ENCODE data around the gene ADORA1.

ADORA1 gene

DNA sequence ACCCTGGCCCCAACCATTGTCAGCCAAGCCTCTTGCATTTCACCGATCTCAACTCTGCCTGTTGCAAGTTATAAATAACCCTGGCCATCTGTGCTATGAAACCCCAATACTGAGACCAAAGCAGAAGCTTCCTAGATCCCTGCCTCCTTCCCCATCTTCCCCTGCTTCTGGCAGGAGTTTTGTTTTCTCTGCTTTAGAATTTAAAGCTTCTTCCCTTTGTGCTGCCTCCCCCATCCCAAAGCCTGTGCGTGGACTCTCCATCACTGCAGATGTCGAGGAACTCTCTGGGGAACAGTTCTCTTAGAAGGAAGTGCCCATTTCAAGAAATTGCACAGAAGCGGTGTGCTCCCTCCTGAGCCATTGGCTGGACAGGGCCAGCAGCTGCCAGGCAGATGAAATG is 24.3 kb upstream of the ADORA1 start:
- TF ChIP-seq GABPA (IDR thresholded peaks at IDR 0.05; ENCODE audit: low read depth): no peak
- DNase-seq (ENCODE audit: low read depth in 1 of 2, low spot score in 1 of 2): no peak
- H3K27me3 ChIP-seq (ENCODE audit: insufficient read depth, poor library complexity, severe bottlenecking): no peaks in the 10 kb centered on the region
- no peak overlapping the region for H3K4me3 ChIP-seq (replicated peaks; ENCODE audit: insufficient read depth, low read length)
- no peak overlapping the region for H3K27ac ChIP-seq (replicated peaks)

DNA sequence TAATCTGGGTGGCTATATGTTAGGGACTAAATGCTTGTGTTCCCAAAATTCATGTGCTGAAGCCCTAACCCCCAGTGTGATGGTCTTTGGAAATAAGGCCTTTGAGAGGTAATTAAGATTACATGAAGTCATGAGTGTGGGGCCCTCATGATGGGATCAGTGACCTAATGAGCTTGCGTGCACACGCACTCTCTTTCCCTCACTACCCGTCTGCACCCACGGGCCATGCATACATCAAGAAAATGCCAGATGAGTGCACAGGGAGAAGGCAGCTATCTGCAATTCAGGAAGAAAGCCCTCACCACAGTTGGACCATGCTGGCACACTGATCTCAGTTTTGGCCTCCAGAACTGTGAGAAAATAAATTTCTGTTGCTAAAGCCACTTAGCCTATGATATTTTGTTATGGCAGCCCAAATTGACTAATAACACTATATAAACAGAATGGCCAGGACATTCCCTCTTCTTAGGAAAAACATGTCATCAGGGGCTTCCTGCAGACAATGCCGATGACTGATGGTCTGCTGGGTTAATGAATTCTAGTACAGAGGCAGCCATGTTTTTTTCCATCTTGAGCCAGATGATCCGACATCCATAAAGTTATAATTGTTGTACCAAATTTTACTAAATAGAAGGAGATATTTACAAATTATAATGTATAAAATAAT is 23.6 kb upstream of the ADORA1 start:
- TF ChIP-seq POLR2AphosphoS5 (IDR thresholded peaks at IDR 0.05; ENCODE audit: low read depth): no peak
- no peak for TF ChIP-seq GABPA (IDR thresholded peaks at IDR 0.05; ENCODE audit: low read depth)
- TF ChIP-seq, protein P1, sequence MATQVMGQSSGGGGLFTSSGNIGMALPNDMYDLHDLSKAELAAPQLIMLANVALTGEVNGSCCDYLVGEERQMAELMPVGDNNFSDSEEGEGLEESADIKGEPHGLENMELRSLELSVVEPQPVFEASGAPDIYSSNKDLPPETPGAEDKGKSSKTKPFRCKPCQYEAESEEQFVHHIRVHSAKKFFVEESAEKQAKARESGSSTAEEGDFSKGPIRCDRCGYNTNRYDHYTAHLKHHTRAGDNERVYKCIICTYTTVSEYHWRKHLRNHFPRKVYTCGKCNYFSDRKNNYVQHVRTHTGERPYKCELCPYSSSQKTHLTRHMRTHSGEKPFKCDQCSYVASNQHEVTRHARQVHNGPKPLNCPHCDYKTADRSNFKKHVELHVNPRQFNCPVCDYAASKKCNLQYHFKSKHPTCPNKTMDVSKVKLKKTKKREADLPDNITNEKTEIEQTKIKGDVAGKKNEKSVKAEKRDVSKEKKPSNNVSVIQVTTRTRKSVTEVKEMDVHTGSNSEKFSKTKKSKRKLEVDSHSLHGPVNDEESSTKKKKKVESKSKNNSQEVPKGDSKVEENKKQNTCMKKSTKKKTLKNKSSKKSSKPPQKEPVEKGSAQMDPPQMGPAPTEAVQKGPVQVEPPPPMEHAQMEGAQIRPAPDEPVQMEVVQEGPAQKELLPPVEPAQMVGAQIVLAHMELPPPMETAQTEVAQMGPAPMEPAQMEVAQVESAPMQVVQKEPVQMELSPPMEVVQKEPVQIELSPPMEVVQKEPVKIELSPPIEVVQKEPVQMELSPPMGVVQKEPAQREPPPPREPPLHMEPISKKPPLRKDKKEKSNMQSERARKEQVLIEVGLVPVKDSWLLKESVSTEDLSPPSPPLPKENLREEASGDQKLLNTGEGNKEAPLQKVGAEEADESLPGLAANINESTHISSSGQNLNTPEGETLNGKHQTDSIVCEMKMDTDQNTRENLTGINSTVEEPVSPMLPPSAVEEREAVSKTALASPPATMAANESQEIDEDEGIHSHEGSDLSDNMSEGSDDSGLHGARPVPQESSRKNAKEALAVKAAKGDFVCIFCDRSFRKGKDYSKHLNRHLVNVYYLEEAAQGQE (IDR thresholded peaks at IDR 0.05; ENCODE audit: insufficient replicate concordance, low read depth): no peak
- DNase-seq (ENCODE audit: low read depth in 1 of 2, low spot score in 1 of 2): no peak
- Histone ChIP-seq H3K27ac (replicated peaks) (no peak overlapping the region), H3K27me3 (ENCODE audit: insufficient read depth, poor library complexity, severe bottlenecking) (no peaks in the 10 kb centered on the region), H3K4me3 (replicated peaks; ENCODE audit: insufficient read depth, low read length) (no peak overlapping the region)

DNA sequence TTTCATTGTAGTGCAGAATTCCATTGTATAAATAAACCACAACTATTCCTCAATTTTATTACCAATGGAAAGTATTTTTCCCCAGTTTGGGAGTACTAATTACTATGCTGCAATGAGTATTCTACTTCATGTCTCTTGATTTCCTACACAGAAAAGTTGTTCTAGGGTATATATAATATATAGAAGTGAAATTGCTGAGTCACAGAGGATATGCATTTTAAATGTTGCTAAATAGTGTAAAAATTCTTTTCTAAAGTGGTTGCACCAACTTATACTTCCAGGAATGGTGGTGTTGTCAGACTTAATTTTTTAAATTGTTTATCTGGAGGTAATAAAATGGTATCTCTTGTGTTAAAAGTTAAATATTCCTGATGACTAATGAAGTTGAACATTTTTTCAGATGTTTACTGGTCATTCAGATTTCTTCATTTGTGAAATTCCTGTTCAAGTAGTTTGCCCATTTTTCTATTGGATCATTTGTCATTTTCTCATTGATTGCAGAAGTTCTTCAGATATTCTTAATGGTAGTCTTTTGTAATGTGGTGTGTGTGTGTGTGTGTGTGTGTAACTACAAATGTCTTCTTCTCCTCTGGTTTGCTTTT is 22.6 kb upstream of the ADORA1 start:
- Histone ChIP-seq H3K4me3 (replicated peaks; ENCODE audit: insufficient read depth, low read length) (no peak overlapping the region), H3K27ac (replicated peaks) (no peak overlapping the region), H3K27me3 (ENCODE audit: insufficient read depth, poor library complexity, severe bottlenecking) (no peaks in the 10 kb centered on the region)
- no peak for TF ChIP-seq POLR2AphosphoS5 (IDR thresholded peaks at IDR 0.05; ENCODE audit: low read depth)
- no peak for DNase-seq (ENCODE audit: low read depth in 1 of 2, low spot score in 1 of 2)

DNA sequence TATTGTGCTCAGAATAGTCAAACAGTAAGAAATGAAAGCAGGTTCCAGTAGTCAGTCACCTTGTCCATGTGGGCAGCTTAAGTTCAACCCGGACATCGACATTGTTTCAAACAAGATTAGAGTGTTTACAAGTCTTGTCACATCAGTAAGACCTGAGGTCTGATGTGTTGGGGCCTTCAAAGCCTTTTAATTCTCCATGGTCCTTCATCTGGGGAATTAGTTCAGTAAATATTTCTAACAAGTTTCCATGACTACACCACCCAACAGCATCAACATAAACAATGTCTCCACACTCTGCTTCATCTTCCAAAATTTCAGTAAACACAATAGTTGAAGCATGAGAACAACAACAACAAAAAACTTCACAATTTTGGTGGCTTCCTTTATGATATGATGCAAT is 15.1 kb upstream of the ADORA1 start:
- no peak overlapping the region for H3K4me3 ChIP-seq (replicated peaks; ENCODE audit: insufficient read depth, low read length)
- peaks cover 2% of the 10 kb centered on the region for H3K27me3 ChIP-seq (ENCODE audit: insufficient read depth, poor library complexity, severe bottlenecking)
- no peak for DNase-seq (ENCODE audit: low read depth in 1 of 2, low spot score in 1 of 2)
- no peak overlapping the region for H3K27ac ChIP-seq (replicated peaks)
- TF ChIP-seq GABPA (IDR thresholded peaks at IDR 0.05; ENCODE audit: low read depth) (no peak), POLR2AphosphoS5 (IDR thresholded peaks at IDR 0.05; ENCODE audit: low read depth) (no peak), SPI1 (IDR thresholded peaks at IDR 0.05; ENCODE audit: borderline replicate concordance, low read depth) (no peak)
- TF ChIP-seq, protein P2, sequence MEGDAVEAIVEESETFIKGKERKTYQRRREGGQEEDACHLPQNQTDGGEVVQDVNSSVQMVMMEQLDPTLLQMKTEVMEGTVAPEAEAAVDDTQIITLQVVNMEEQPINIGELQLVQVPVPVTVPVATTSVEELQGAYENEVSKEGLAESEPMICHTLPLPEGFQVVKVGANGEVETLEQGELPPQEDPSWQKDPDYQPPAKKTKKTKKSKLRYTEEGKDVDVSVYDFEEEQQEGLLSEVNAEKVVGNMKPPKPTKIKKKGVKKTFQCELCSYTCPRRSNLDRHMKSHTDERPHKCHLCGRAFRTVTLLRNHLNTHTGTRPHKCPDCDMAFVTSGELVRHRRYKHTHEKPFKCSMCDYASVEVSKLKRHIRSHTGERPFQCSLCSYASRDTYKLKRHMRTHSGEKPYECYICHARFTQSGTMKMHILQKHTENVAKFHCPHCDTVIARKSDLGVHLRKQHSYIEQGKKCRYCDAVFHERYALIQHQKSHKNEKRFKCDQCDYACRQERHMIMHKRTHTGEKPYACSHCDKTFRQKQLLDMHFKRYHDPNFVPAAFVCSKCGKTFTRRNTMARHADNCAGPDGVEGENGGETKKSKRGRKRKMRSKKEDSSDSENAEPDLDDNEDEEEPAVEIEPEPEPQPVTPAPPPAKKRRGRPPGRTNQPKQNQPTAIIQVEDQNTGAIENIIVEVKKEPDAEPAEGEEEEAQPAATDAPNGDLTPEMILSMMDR (IDR thresholded peaks at IDR 0.05; ENCODE audit: insufficient read depth, low read length): no peak
- TF ChIP-seq, protein P1 (IDR thresholded peaks at IDR 0.05; ENCODE audit: insufficient replicate concordance, low read depth): no peak

DNA sequence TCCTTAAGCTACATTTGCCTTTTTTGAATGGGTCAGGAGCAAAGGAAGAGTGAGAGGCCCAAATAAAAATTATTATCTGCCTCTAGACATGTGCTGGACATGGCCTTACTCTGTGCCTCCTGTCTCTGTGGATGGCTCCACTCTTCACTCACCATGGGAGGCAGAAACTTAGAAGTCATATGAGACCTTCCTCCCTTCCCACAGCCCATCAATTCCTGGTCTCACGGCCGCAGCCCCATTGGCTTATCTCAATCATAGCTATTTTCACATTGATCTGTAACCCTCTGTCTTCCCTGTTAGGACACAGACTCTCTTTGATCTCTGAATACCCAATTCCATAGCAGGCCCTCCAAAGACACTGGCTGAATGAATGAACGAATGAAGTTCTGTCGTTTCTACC is 14.2 kb upstream of the ADORA1 start:
- H3K4me3 ChIP-seq (replicated peaks; ENCODE audit: insufficient read depth, low read length): no peak overlapping the region
- no peak overlapping the region for H3K27ac ChIP-seq (replicated peaks)
- peaks cover 4% of the 10 kb centered on the region for H3K27me3 ChIP-seq (ENCODE audit: insufficient read depth, poor library complexity, severe bottlenecking)
- TF ChIP-seq, protein P1 (IDR thresholded peaks at IDR 0.05; ENCODE audit: insufficient replicate concordance, low read depth): no peak
- TF ChIP-seq, protein P2 (IDR thresholded peaks at IDR 0.05; ENCODE audit: insufficient read depth, low read length): no peak
- TF ChIP-seq SPI1 (IDR thresholded peaks at IDR 0.05; ENCODE audit: borderline replicate concordance, low read depth) (no peak), POLR2AphosphoS5 (IDR thresholded peaks at IDR 0.05; ENCODE audit: low read depth) (no peak), GABPA (IDR thresholded peaks at IDR 0.05; ENCODE audit: low read depth) (no peak)
- DNase-seq (ENCODE audit: low read depth in 1 of 2, low spot score in 1 of 2): no peak
